NCI-H2171 treated with DMSO at 0.1 percent for 48 hours (cell line): Measurements from ENCODE around the gene FOXRED2.

Experiments
- DNase-seq: peaks from one replicate; lab custom pipeline; 2025; lab: John Stamatoyannopoulos, UW

FOXRED2 gene

GRCh38 chr22:36449596-36450175, 57.2 kb downstream of the FOXRED2 start:
- DNase-seq, result no peak

- no peak for DNase-seq
Measured at GRCh38 chr22:36447632-36448031, 59.2 kb downstream of the FOXRED2 start.

- DNase-seq, result peak; percentile 59
Measured at GRCh38 chr22:36445158-36445668, 61.6 kb downstream of the FOXRED2 start.

GRCh38 chr22:36443198-36443770, 63.6 kb downstream of the FOXRED2 start:
- peak; percentile 87 for DNase-seq

GRCh38 chr22:36442506-36443197, 64.2 kb downstream of the FOXRED2 start:
- peak; percentile 78 for DNase-seq

DNA sequence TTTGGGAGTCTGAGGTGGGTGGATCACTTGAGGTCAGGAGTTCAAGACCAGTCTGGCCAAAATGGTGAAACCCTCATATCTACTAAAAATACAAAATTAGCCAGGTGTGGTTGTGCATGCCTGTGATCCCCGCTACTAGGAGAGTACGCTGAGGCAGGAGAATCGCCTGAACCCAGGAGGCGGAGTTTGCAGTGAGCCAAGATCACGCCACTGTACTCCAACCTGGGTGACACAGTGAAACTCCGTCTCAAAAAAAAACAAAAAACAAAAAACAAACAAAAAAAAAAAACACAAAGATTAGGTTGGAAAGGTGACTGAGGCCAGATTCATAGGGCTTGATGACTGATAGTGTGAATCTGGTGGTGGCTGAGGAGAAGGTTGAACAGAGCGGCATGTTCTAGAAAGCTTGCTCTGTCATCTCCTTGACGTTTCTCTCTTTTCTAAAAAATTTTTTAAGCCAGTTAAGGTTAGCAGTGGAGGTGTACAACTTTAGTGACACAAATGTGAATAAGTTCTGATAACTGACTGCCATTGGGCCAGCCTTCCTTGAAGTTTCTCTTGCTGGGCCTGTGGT, 66.3 kb downstream of the FOXRED2 start:
- no peak for DNase-seq

DNA sequence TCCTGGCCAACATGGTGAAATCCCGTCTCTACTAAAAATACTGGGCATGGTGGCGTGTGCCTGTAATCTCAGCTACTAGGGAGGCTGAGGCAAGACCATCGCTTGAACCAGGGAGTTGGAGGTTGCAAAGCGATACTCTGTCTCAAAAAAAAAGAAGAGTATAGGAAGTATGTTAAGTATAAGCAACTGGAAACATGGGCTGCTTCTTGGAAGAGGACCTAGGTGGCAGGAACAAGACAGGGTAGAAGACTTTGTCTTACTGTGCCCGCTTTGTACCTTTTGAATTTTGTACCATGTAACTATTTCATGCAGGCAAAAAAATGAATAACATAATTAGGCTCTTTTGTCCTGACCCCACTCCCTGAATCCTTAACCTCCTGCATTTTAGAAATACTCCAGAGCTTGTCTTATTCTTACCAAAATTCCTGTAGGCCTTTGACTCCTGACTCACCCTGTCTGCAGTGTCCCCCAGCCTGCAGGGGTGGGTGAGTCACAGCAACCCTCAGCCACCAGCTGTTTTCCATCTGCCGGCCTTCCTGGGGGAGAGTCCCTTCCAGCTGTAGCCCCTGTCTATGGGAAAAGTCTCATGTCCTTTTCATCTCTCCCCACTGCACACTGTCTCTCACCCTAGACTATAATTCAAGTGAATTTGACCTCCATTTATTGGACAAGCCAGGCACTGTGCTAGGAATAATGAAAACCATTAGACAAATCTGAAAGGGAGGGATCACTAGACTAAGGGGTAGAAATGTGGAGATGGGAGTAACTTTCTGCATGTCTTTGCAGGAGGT, 67.2 kb downstream of the FOXRED2 start:
- peak; percentile 38 for DNase-seq
